K562 (cell line): Measurements from ENCODE around the gene SEMA3C. TPM values are rescaled to one million over a fixed set of nuclear protein-coding genes. Genes with fewer than 3 reads are reported as not detected.

Source experiments
- ATAC-seq: fragments of 200-7000 bp; cut with Tn5 transposase; 3 replicates; pipeline ENCODE4 v1.9.1; 2020; ENCODE audit warnings: moderate library complexity
- BruUV-seq: library from RNA; stranded (reverse); fragments of 400-500 nt; replicated peaks from 2 replicates; lab custom pipeline; 2021; lab: Mats Ljungman, UMichigan
- CTCF ChIA-PET: fragments of 300-600 bp; formaldehyde crosslinking; extraction: SDS; loops from one replicate; lab custom pipeline; 2021; ENCODE audit warnings: low intra/inter-chr PET ratio; lab: Yijun Ruan, JAX
- POLR2A ChIA-PET: fragments of 300-600, 350-650 bp; sonication (Branson Sonifier 250); formaldehyde crosslinking; extraction: SDS; loops from one replicate; lab custom pipeline; 2021; ENCODE audit warnings: antibody characterized with exemption, inconsistent platforms; lab: Yijun Ruan, JAX
- DNase-seq, 4 experiments: peaks; one replicate each; pipeline versions ENCODE4 v3.0.0 to v3.0.0-alpha.2; 2011 to 2018; ENCODE audit warnings: low spot score in 3 of 4, mixed read lengths in 3 of 4; ENCODE audit errors: extremely low read depth in 1 of 4
- FAIRE-seq: peaks from 2 replicates; lab custom pipeline; 2011; peaks lifted over from hg19 to GRCh38; lab: Jason Lieb, UNC
- H2AFZ ChIP-seq: 2 replicates; pipeline ENCODE4 v1.6.0; 2011; ENCODE audit warnings: low read depth, low read length, control low read depth, inconsistent platforms
- H3K27ac ChIP-seq: fragments of 200-600 bp; 3 replicates; pipeline ENCODE4 v1.8.0; 2011; ENCODE audit warnings: low read depth, mild to moderate bottlenecking, control low read depth, inconsistent platforms, low read length, moderate library complexity, mixed read lengths; ENCODE audit errors: extremely low read depth
- H3K27me3 ChIP-seq, 2 experiments: fragments of 300-600 bp in 1 of 2; 2 replicates in 1 of 2; 3 replicates in 1 of 2; pipeline versions ENCODE4 v1.6.0 to v1.8.0; 2011; ENCODE audit warnings: inconsistent platforms in 2 of 2, low read length in 2 of 2, mild to moderate bottlenecking in 1 of 2, mixed read lengths in 1 of 2, moderate library complexity in 1 of 2; ENCODE audit not compliant: control insufficient read depth in 2 of 2, insufficient read depth in 2 of 2
- H3K36me3 ChIP-seq: fragments of 300-600 bp; 3 replicates; pipeline ENCODE4 v1.8.0; 2011; ENCODE audit warnings: mild to moderate bottlenecking, low read length, inconsistent platforms; ENCODE audit not compliant: control insufficient read depth, insufficient read depth
- H3K4me1 ChIP-seq, 2 experiments: fragments of 200-600 bp in 1 of 2; replicated peaks in 1 of 2; 2 replicates in 1 of 2; 3 replicates in 1 of 2; pipeline versions ENCODE4 v1.5.1 to v1.8.0; 2011; ENCODE audit warnings: inconsistent platforms in 2 of 2, low read length in 2 of 2, mild to moderate bottlenecking in 1 of 2, mixed read lengths in 1 of 2, moderate library complexity in 1 of 2; ENCODE audit not compliant: control insufficient read depth in 2 of 2, insufficient read depth in 2 of 2
- H3K4me2 ChIP-seq: 2 replicates; pipeline ENCODE4 v1.6.1; 2011; ENCODE audit warnings: low read length, control low read depth, inconsistent platforms, mixed read lengths; ENCODE audit not compliant: insufficient read depth
- H3K4me3 ChIP-seq: fragments of 200-600 bp; sonication (generic), shearing (Covaris generic); 2 replicates; pipeline ENCODE4 v1.5.1; 2016; ENCODE audit warnings: control low read depth, inconsistent platforms
- H3K79me2 ChIP-seq: fragments of 200-600 bp; 3 replicates; pipeline ENCODE4 v1.8.0; 2011; ENCODE audit warnings: low read length, inconsistent platforms; ENCODE audit not compliant: control insufficient read depth, insufficient read depth
- H3K9ac ChIP-seq, 2 experiments: 2 replicates each; pipeline versions ENCODE4 v1.6.0 to v1.6.1; 2011; ENCODE audit warnings: low read depth in 2 of 2, low read length in 2 of 2, control low read depth in 1 of 2, inconsistent platforms in 1 of 2, mild to moderate bottlenecking in 1 of 2, mixed read lengths in 1 of 2; ENCODE audit not compliant: insufficient read depth in 1 of 2
- H3K9me1 ChIP-seq: one replicate; pipeline ENCODE4 v1.6.0; 2011; ENCODE audit warnings: inconsistent platforms, mild to moderate bottlenecking, low read length, moderate library complexity; ENCODE audit not compliant: control insufficient read depth, insufficient read depth
- H3K9me3 ChIP-seq: replicated peaks from 2 replicates; pipeline ENCODE4 v1.5.1; 2011; ENCODE audit warnings: low read depth, low read length, inconsistent platforms; ENCODE audit not compliant: control insufficient read depth, insufficient read depth
- H4K20me1 ChIP-seq: replicated peaks from 2 replicates; pipeline ENCODE4 v1.6.1; 2011; ENCODE audit warnings: low read length, inconsistent platforms, mixed read lengths; ENCODE audit not compliant: control insufficient read depth, insufficient read depth
- ELF4 ChIP-seq: fragments of 450-650 bp; formaldehyde crosslinking; IDR thresholded peaks from 2 replicates; pipeline ENCODE4 v1.4.0; 2022; ENCODE audit warnings: missing genetic modification characterization
- ETV1 ChIP-seq: fragments of 450-650 bp; conservative IDR thresholded peaks from 2 replicates; pipeline ENCODE4 v1.6.1; 2016; ENCODE audit warnings: missing genetic modification characterization, control low read depth, low read depth, missing compliant biosample characterization
- NCOA2 ChIP-seq, 2 experiments: fragments of 450-650 bp; IDR thresholded peaks; 2 replicates each; pipeline ENCODE4 v1.6.1; 2018; ENCODE audit warnings: mild to moderate bottlenecking in 2 of 2, moderate library complexity in 1 of 2; ENCODE audit not compliant: partially characterized antibody in 2 of 2
- NRF1 ChIP-seq, 2 experiments: fragments of 450-650 bp; IDR thresholded peaks in 1 of 2; conservative IDR thresholded peaks in 1 of 2; 2 replicates each; pipeline ENCODE4 v1.6.1; 2014; ENCODE audit warnings: mild to moderate bottlenecking in 2 of 2
- PPARD ChIP-seq: fragments of 250-450 bp; sonication (Bioruptor Pico); IDR thresholded peaks from 2 replicates; pipeline ENCODE4 v1.8.0; 2022; ENCODE audit warnings: inconsistent platforms, mild to moderate bottlenecking, moderate library complexity
- RFX1 ChIP-seq: fragments of 450-650 bp; IDR thresholded peaks from 2 replicates; pipeline ENCODE4 v1.6.1; 2016; ENCODE audit warnings: mild to moderate bottlenecking, moderate library complexity
- SPI1 ChIP-seq: IDR thresholded peaks from 2 replicates; pipeline ENCODE4 v1.6.1; 2011; ENCODE audit warnings: low read depth, low read length, control low read depth, borderline replicate concordance
- TEAD2 ChIP-seq: fragments of 450-650 bp; IDR thresholded peaks from 2 replicates; pipeline ENCODE4 v1.6.1; 2016; ENCODE audit warnings: missing genetic modification characterization, control low read depth, missing compliant biosample characterization
- ZNF696 ChIP-seq: fragments of 250-450 bp; sonication (Bioruptor Pico); conservative IDR thresholded peaks from 2 replicates; pipeline ENCODE4 v1.4.0; 2020; ENCODE audit warnings: mild to moderate bottlenecking, moderate library complexity
- WGBS: fragments of 100-300 bp; shearing (Covaris generic); methylation state at CpG from one replicate; pipeline ENCODE4 v1.1.6; 2016; ENCODE audit warnings: low coverage, mixed read lengths; ENCODE audit not compliant: insufficient coverage; ENCODE audit errors: missing lambda C conversion rate; 5-methylcytosine and 5-hydroxymethylcytosine counted together
- in situ Hi-C: fragments of 300-500 bp; cut with MboI; formaldehyde crosslinking; loops from 4 replicates; pipeline ENCODE4 v1.15.0; 2018; ENCODE audit warnings: inconsistent platforms, mixed read lengths
- intact Hi-C: fragments of 100-400 bp; cut with micrococcal nuclease; formaldehyde crosslinking; loops from 2 replicates; pipeline ENCODE4 v1.14.2; 2022
- polyA plus RNA-seq, 8 experiments: library from polyadenylated mRNA; depleted of rRNA in 4 of 8; stranded (reverse) in 5 of 8; unstranded in 3 of 8; fragments of >200 nt; fragmentation: Nextera tagmentation in 2 of 8; fragmentation: Illumina TruSeq in 1 of 8; extraction: Ambion mirVana in 2 of 8; extraction: Trizol in 1 of 8; gene quantifications; 2 replicates each; pipeline versions ENCODE4 v1.2.1 to v1.2.3, GENCODE V29; 2011 to 2014; ENCODE audit warnings: inconsistent platforms in 1 of 8, missing spikeins in 1 of 8
- total RNA-seq, 7 experiments: library from RNA; depleted of rRNA in 6 of 7; stranded (reverse); fragments of >200 nt in 6 of 7; fragmentation: Illumina TruSeq in 2 of 7; extraction: Trizol in 2 of 7; gene quantifications; 2 replicates each; pipeline versions ENCODE4 v1.2.1 to v1.2.3, GENCODE V29; 2011 to 2021; ENCODE audit warnings: low replicate concordance in 1 of 7
- TF ChIP-seq, protein P1 (sequence below): sonication (generic); formaldehyde crosslinking; IDR thresholded peaks from 2 replicates; pipeline ENCODE4 v1.5.0; 2020; ENCODE audit warnings: missing genetic modification reagents

The SEMA3C gene
- total and polyA plus RNA-seq, 9 of the 15 experiments (the other 6 are each of a cell fraction or from before 2014, with no cell fraction given), result 0.04 to 0.36 (median 0.12) TPM; not detected in 3

DNA sequence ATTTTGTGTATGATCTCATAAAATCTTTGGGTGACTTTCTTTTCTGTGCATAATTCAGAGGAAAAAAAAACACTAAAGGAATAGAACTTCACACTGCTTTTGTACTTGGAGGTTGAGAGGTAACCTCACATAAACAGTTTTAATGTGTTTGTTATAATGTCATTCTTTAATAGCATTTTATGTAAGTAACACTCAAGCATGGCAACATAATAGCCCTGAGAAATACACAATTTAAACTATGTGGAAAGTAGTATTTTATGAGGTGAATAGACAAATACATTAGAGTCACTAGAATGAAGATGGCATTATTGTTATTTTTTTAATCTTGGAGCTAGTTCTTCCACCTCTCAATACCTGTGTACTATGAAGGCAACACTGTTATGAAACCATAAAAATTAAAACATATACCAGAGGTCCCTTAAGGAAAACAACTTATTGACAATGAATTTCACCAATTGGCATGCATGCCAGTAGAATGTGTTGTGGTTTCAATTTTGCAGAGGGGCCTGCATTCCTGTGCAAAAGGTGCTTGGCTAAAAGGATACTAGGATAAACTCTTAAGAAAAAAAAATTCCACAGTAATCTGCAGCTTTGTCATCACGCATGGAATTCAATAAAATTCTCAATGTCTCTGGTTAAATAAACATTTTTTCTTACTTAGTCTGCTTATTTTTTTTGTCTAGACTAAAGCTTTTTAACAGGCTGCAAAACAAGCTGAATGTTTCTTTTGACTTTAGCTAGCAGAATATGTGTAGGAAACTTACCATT is 177.9 kb downstream of the SEMA3C start (continued):
- no peak for TF ChIP-seq ETV1 (tag)
- TF ChIP-seq NCOA2 (IDR thresholded peaks at IDR 0.05; ENCODE audit: partially characterized antibody in 2 of 2), result no peak

DNA sequence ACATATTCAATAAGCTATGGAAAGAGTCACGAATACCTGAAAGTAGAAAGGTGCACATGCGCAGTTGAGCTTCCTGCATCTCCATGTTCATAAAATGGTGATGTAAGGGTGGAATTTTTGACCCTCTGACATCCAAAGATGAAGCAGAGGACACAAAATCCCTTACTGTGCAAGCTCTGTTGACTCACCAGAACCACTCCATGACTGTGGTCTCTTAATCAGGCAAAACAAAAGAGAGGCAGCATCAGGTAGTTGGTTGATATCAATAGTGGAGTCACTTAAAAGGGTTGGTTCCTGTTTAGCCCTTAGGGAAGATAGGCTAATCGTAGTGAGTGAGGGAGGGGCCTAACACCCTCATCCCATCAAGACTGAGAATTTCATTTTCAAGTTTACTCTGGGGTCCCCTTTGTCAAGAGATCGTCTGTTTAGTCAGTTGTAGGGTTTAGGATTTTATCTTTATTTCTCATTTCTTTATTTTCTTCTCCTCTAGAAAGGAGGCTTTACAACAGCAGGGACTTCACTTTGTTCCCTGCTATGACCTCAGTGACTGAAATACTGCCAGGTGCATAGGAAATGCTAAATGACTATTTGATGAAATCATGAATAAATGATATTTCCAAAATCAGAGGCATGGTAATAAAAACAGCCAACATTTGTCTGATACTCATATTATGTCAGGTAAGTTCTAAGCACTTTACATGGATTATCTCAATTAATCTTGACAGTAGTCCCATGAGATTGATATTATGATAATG is 182.3 kb downstream of the SEMA3C start:
- WGBS, result 0% methylated on average over 4 of the region's 4 CpGs
- Histone ChIP-seq H3K9me3 (0 out of 2 replicates have a peak, but pooled peaks cover 2% of the 10 kb centered on the region), H3K4me3 (no peak overlapping the region), H3K36me3 (no peaks in the 10 kb centered on the region), H3K4me2 (no peak overlapping the region), H3K27me3 (no peaks in the 10 kb centered on the region), H3K9ac (no peak overlapping the region), H3K27ac (no peak overlapping the region), H3K79me2 (no peaks in the 10 kb centered on the region), H3K9me1 (no peaks in the 10 kb centered on the region), H3K4me1 (no peaks in the 10 kb centered on the region), H2AFZ (no peak overlapping the region), H4K20me1 (no peaks in the 10 kb centered on the region)
- intact Hi-C loops (no loop called here), in situ Hi-C loops (no loop called here)
- FAIRE-seq (no peak), DNase-seq (no peak), ATAC-seq (no peak)
- POLR2A ChIA-PET, result interaction anchor here (0.7 kb wide), 1 partner anchor 175 kb away, joined by 3 read pairs; no protein-coding TSS in a partner anchor
- CTCF ChIA-PET, result no interaction called here
- TF ChIP-seq PPARD (CRISPR knock-in tag) (no peak), NRF1 (conservative IDR thresholded peaks at IDR 0.05 in 1 of 2, IDR thresholded peaks at IDR 0.05 in 1 of 2) (peak; percentile 12 to 23; a peak in 1 of 4 replicates), ZNF696 (CRISPR knock-in tag) (no peak), SPI1 (no peak), TEAD2 (tag) (no peak), ELF4 (CRISPR knock-in tag) (no peak), RFX1 (no peak)
- TF ChIP-seq, protein P1, sequence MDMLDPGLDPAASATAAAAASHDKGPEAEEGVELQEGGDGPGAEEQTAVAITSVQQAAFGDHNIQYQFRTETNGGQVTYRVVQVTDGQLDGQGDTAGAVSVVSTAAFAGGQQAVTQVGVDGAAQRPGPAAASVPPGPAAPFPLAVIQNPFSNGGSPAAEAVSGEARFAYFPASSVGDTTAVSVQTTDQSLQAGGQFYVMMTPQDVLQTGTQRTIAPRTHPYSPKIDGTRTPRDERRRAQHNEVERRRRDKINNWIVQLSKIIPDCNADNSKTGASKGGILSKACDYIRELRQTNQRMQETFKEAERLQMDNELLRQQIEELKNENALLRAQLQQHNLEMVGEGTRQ (CRISPR knock-in tag), result no peak
- BruUV-seq, result no TSS peak
